SKM-1 (cell line): Measurements from ENCODE around the gene DNAJC3.

Experiments
- DNase-seq: peaks from one replicate; lab custom pipeline; 2025; ENCODE audit not compliant: unreplicated experiment; lab: John Stamatoyannopoulos, UW

The DNAJC3 gene

GRCh38 chr13:95833126-95833525, 156.2 kb downstream of the DNAJC3 start:
- DNase-seq: no peak

GRCh38 chr13:95833719-95834118, 156.8 kb downstream of the DNAJC3 start:
- DNase-seq: no peak

- DNase-seq: peak; percentile 61
Measured at GRCh38 chr13:95834134-95834765, 157.3 kb downstream of the DNAJC3 start.

- DNase-seq: no peak
Measured at GRCh38 chr13:95841894-95842293, 165.0 kb downstream of the DNAJC3 start.

- no peak for DNase-seq
Measured at GRCh38 chr13:95842898-95843297, 166.0 kb downstream of the DNAJC3 start.
